Karpas-422 (cell line): ENCODE data around the gene ADGRD1. TPM values are rescaled to one million over a fixed set of nuclear protein-coding genes. Genes with fewer than 3 reads are reported as not detected.

Experiments
- DNase-seq: peaks from one replicate; pipeline ENCODE4 v3.0.0-alpha.2; 2015
- H2AFZ ChIP-seq: fragments of 200-600 bp; sonication (generic); 2 replicates; pipeline ENCODE4 v1.6.1; 2014; ENCODE audit warnings: antibody characterized with exemption, low read length, mixed read lengths
- H3K27ac ChIP-seq: fragments of 200-600 bp; sonication (generic); 2 replicates; pipeline ENCODE4 v1.5.1; 2014; ENCODE audit warnings: mild to moderate bottlenecking, low read length, moderate library complexity
- H3K27me3 ChIP-seq: fragments of 200-600 bp; sonication (generic); 2 replicates; pipeline ENCODE4 v1.6.1; 2014; ENCODE audit warnings: low read length, mixed read lengths
- H3K36me3 ChIP-seq: fragments of 200-600 bp; sonication (generic); 2 replicates; pipeline ENCODE4 v1.6.1; 2014; ENCODE audit warnings: low read length, mixed read lengths; ENCODE audit not compliant: insufficient read depth
- H3K4me1 ChIP-seq: fragments of 200-600 bp; sonication (generic); 2 replicates; pipeline ENCODE4 v1.6.1; 2014; ENCODE audit warnings: mild to moderate bottlenecking, low read length, mixed read lengths
- H3K4me2 ChIP-seq: fragments of 200-600 bp; sonication (generic); 2 replicates; pipeline ENCODE4 v1.6.1; 2014; ENCODE audit warnings: low read length, low read depth, mild to moderate bottlenecking; ENCODE audit not compliant: poor library complexity, severe bottlenecking
- H3K4me3 ChIP-seq: fragments of 200-600 bp; sonication (generic); 2 replicates; pipeline ENCODE4 v1.5.1; 2014; ENCODE audit warnings: mild to moderate bottlenecking, antibody characterized with exemption, low read length, mixed read lengths
- H3K79me2 ChIP-seq: fragments of 200-600 bp; sonication (generic); 2 replicates; pipeline ENCODE4 v1.6.1; 2014; ENCODE audit warnings: mild to moderate bottlenecking, low read length, mixed read lengths
- H3K9ac ChIP-seq: fragments of 200-600 bp; sonication (generic); 2 replicates; pipeline ENCODE4 v1.6.0; 2014; ENCODE audit warnings: low read length
- H3K9me2 ChIP-seq: fragments of 200-600 bp; sonication (generic), shearing (Covaris generic); replicated peaks from 2 replicates; pipeline ENCODE4 v1.6.0; 2014; ENCODE audit warnings: mild to moderate bottlenecking, low read length, moderate library complexity; ENCODE audit not compliant: insufficient read depth
- H3K9me3 ChIP-seq: fragments of 300-700, 200-600 bp; sonication (generic); 2 replicates; pipeline ENCODE4 v1.6.1; 2014; ENCODE audit warnings: low read length, mixed read lengths
- H4K20me1 ChIP-seq: fragments of 200-600 bp; sonication (generic); 2 replicates; pipeline ENCODE4 v1.6.1; 2014; ENCODE audit warnings: mild to moderate bottlenecking, antibody characterized with exemption, low read length, low read depth; ENCODE audit not compliant: insufficient read depth
- total RNA-seq: library from RNA; depleted of rRNA; stranded (reverse); fragments of >200 nt; shearing (Covaris generic); gene quantifications from 2 replicates; pipeline ENCODE4 v1.2.3, GENCODE V29; 2014; ENCODE audit warnings: low replicate concordance

ADGRD1 gene
- total RNA-seq, 1 experiment from 2014 or later = not detected

DNA sequence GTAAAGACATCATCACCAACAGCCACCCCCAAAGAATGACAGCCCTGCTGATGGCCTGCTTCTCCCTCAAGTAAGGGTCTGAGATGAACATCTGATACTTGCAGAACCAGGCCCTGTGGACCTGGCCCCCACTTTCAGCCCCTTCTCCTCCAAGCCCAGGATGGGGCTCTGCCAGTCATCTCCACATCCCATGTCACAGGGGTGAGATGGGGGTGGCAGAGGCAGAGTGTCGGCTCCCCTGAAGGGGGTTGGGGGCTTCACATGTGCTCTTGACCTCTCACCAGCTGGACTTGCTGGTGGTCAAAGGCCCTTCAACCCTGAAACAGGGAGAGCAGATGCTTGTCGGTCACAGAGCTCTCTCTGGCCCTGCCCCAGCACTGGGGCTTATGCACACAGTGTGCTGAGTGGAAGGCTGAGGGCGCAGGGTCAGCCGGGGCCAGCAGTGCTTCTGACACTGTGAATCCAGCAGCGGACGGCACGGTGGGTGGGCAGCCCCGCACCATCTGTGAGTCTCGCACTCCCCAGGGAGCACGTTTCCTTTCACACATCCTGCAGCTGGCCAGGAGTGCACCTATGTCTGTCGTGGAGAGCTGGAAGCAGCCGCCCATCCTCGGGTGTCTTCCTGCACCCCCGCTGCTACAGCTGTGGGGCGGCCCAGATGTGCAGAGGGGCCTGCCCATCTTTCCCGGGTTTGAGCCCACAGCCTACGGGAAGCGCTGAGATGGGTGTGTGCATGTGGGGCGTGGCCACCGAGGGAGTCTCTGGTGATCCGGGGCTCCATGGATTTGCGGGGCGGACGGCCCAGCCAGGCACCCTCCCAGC is 94.3 kb downstream of the ADGRD1 start:
- Histone ChIP-seq H4K20me1 (no peaks in the 10 kb centered on the region), H3K4me1 (no peaks in the 10 kb centered on the region), H3K27me3 (no peaks in the 10 kb centered on the region), H2AFZ (no peak overlapping the region), H3K9ac (no peak overlapping the region), H3K27ac (no peak overlapping the region), H3K79me2 (no peaks in the 10 kb centered on the region), H3K4me2 (no peak overlapping the region), H3K36me3 (no peaks in the 10 kb centered on the region), H3K4me3 (no peak overlapping the region), H3K9me2 (no peaks in the 10 kb centered on the region), H3K9me3 (no peaks in the 10 kb centered on the region)
- no peak for DNase-seq

DNA sequence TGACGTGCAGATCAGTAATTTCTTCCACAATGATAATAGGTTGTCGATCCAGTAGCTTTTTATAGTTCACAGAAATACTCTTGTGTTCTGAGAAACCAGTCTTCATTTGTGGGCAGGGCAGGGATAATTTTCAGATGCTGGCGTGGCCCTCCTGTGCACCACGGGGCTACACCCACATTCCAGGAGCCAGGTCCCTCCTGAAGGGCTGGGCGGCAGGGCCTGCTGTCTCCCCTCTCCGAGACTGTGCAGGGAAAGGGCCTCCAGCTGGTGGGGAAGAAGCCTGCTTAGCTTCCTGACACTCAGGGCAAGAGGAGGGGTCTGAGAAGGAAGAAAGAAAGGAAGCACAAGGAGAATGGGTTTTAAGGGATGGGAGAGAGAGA is 94.9 kb downstream of the ADGRD1 start:
- no peaks in the 10 kb centered on the region for H3K4me1 ChIP-seq

DNA sequence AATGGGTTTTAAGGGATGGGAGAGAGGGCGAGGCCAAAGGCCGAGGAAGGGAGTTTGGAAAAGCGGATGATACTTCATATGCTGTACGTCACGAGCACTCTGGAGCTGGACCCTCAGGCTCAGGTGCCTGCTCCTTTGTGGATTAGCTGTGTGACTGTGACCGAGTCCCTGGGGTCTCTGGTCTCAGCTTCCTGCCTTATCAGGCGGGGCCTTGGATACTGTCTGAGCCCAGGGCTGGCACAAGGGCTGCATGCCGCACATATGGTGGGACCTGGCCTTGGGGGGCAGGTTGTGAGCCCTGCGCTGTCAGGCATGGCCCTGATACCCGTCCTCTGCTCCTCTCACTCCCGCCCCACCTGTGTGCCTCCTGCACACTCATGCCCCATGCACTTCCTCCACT is 95.3 kb downstream of the ADGRD1 start:
- DNase-seq = no peak
- H3K27ac ChIP-seq = no peak overlapping the region
- H4K20me1 ChIP-seq = no peaks in the 10 kb centered on the region
- H3K4me3 ChIP-seq = no peak overlapping the region
- H3K36me3 ChIP-seq = no peaks in the 10 kb centered on the region
- no peaks in the 10 kb centered on the region for H3K27me3 ChIP-seq
- no peaks in the 10 kb centered on the region for H3K9me3 ChIP-seq
- H3K4me2 ChIP-seq = no peak overlapping the region
- H3K9ac ChIP-seq = no peak overlapping the region
- no peak overlapping the region for H2AFZ ChIP-seq
- no peaks in the 10 kb centered on the region for H3K79me2 ChIP-seq
- H3K4me1 ChIP-seq = no peaks in the 10 kb centered on the region
- H3K9me2 ChIP-seq = no peaks in the 10 kb centered on the region

More for the DNA sequence above, 94.9 kb downstream of the ADGRD1 start:
- no peaks in the 10 kb centered on the region for H3K79me2 ChIP-seq
- no peak for DNase-seq
- H4K20me1 ChIP-seq = no peaks in the 10 kb centered on the region
- no peaks in the 10 kb centered on the region for H3K36me3 ChIP-seq
- no peaks in the 10 kb centered on the region for H3K9me2 ChIP-seq
- no peaks in the 10 kb centered on the region for H3K27me3 ChIP-seq
- H3K27ac ChIP-seq = no peak overlapping the region
- H3K4me2 ChIP-seq = no peak overlapping the region
- no peak overlapping the region for H2AFZ ChIP-seq
- H3K9me3 ChIP-seq = no peaks in the 10 kb centered on the region
- H3K9ac ChIP-seq = no peak overlapping the region
- H3K4me3 ChIP-seq = no peak overlapping the region

DNA sequence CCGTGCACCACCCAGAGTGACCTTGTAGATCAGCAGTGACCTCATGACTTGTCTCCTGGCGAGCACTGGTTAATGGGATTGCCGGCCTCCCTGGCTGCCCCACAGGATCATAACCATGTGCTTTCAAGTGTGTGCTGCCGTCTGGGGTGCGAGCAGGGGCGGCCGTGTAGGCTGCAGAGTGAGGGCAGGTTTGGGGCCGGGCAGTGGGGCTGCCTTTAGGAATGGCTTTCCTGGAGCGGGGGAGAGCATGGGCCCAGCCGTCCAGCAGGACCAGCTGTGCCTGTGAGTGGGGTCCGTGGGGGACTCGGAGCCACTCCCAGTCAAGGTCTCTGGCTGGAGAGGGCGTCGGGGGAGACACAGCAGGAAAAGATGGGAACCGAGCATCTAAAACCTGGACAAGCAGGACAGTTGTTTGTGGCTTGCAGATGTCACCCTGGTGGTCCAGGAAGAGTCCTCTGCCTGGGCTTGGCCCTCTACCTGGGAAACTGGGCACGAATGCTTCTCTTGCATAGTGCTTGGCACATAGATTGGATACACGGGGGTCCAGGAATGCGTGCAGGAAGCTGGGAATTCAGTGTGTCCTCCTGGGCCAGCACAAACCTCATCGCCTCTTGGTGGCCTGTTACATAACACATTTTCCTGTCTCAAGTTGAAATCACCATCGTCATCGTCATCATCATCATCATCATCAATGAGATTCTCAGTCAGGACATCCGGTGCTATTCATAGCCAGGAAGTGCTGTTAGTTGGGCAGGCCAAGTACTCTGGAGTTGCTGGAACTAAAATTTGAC is 96.0 kb downstream of the ADGRD1 start:
- H3K4me2 ChIP-seq = no peak overlapping the region
- no peak overlapping the region for H3K4me3 ChIP-seq

DNA sequence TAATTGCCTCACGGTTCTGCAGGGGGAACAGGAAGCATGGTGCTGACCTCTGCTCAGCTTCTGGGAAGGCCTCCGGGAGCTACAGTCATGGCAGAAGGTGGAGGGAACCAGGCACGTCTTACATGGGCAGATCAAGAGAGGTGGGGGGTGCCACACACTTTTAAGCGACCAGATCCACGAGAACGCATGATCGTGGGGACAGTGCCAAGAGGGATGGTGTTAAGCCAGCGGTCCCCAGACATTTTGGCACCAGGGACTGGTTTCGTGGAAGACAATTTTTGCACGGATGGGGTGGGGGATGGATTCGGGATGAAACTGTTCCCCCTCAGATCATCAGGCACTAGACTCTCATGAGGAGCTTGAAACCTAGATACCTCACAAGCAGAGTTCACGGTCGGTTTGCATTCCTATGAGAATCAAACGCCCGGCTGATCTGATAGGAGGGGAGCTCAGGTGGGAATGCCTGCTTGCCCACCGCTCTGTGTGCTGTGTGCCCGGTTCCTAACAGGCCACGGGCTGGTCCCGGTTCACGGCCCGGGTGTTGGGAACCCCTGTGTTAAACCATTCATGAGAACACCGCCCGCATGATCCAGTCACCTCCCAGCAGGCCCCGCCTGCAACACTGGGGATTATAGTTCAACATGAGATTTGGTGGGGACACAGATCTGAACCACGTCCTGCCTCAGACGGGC is 96.9 kb downstream of the ADGRD1 start:
- no peak for DNase-seq
- Histone ChIP-seq H3K27ac (no peak overlapping the region), H2AFZ (no peak overlapping the region), H3K4me3 (no peak overlapping the region), H3K9me3 (no peaks in the 10 kb centered on the region), H3K9me2 (no peaks in the 10 kb centered on the region), H3K4me2 (no peak overlapping the region), H4K20me1 (no peaks in the 10 kb centered on the region), H3K27me3 (no peaks in the 10 kb centered on the region), H3K79me2 (no peaks in the 10 kb centered on the region), H3K36me3 (no peaks in the 10 kb centered on the region), H3K4me1 (no peaks in the 10 kb centered on the region), H3K9ac (no peak overlapping the region)

More for the DNA sequence above, 96.0 kb downstream of the ADGRD1 start:
- Histone ChIP-seq H3K4me1 (no peaks in the 10 kb centered on the region), H4K20me1 (no peaks in the 10 kb centered on the region), H3K27me3 (no peaks in the 10 kb centered on the region), H3K27ac (no peak overlapping the region), H3K9ac (no peak overlapping the region), H3K9me3 (no peaks in the 10 kb centered on the region), H2AFZ (no peak overlapping the region), H3K36me3 (no peaks in the 10 kb centered on the region), H3K9me2 (no peaks in the 10 kb centered on the region), H3K79me2 (no peaks in the 10 kb centered on the region)
- DNase-seq = no peak

DNA sequence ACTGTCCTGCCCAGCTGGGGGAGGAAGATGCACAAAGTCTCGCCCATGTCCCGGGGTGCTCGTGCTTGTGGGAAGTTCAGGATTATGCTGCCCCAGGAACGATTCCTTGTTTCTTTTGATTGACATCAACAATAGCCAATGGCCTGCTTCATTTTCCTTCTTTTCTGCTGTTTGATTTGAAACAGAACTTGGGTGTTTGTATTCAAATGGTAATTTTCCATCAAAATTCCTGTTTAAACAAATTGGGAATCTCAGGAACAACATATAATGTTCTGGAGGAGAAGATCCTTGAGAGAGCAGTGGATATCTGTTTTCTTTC is 97.4 kb downstream of the ADGRD1 start:
- Histone ChIP-seq H4K20me1 (no peaks in the 10 kb centered on the region), H3K27me3 (no peaks in the 10 kb centered on the region), H3K79me2 (no peaks in the 10 kb centered on the region), H2AFZ (no peak overlapping the region), H3K4me2 (no peak overlapping the region), H3K27ac (no peak overlapping the region), H3K9ac (no peak overlapping the region), H3K36me3 (no peaks in the 10 kb centered on the region), H3K9me3 (no peaks in the 10 kb centered on the region), H3K4me1 (no peaks in the 10 kb centered on the region), H3K9me2 (no peaks in the 10 kb centered on the region), H3K4me3 (no peak overlapping the region)
- DNase-seq = no peak

DNA sequence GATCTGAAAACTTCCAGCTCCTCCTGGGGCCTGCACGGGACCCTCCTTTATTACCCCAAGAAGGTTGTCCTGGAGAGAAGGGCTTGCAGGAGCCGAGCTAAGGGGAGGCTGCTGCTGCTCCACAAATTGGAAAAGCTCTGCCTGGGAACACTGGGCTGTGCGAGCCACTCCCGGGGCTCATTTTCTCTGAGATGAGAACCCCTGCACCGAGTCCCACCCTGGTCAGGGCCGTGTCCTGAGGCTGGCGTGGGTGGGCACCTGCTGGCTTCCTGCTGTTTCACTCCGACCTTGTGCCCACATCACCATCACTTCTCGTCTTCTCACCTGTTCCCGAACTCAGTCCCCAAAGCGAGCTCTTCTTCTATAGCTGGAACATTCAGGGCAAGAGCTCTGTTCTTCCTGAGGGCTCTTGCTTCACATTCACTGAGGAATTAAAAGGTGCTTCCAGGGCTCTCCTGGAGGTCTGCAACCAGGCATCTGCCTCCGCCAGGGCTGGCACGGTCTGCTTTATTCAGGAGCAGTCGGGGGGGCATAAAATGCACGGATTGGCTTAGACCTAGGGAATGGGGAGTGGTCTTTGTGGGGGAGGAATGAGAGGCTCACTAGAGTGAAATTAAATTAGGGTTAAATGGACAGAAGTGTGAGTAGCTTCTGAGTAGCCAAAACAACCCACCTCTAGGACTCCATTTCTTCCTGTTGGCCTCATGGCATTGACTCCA is 98.5 kb downstream of the ADGRD1 start:
- Histone ChIP-seq H3K27me3 (no peaks in the 10 kb centered on the region), H3K9me3 (no peaks in the 10 kb centered on the region), H3K27ac (no peak overlapping the region), H3K36me3 (no peaks in the 10 kb centered on the region), H4K20me1 (no peaks in the 10 kb centered on the region), H2AFZ (no peak overlapping the region), H3K9me2 (no peaks in the 10 kb centered on the region), H3K4me1 (no peaks in the 10 kb centered on the region), H3K4me2 (no peak overlapping the region), H3K4me3 (no peak overlapping the region), H3K79me2 (no peaks in the 10 kb centered on the region), H3K9ac (no peak overlapping the region)
- no peak for DNase-seq

DNA sequence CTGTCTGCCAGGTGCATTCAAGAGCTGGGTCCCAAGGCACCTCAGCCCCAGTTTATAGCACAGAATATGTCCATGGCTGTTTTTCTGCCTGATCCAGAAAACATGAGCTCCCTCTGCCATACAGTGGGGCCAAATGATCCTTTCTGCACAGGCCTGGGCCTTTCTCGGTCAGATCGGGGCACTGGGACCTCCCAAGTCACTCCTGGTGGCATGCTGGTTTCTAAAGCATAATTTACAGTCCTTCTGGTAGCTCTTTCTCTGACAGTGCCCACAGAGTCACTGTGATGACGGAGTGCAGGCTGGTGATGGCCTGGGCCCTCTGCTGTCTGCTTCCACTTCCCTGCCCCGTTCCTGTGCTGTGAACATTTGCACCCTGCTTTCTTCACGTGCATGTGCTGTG is 99.2 kb downstream of the ADGRD1 start:
- Histone ChIP-seq H3K79me2 (no peaks in the 10 kb centered on the region), H3K9me2 (no peaks in the 10 kb centered on the region), H3K36me3 (no peaks in the 10 kb centered on the region), H3K9ac (no peak overlapping the region), H3K4me2 (no peak overlapping the region), H3K4me3 (no peak overlapping the region), H3K27me3 (no peaks in the 10 kb centered on the region), H3K4me1 (no peaks in the 10 kb centered on the region), H4K20me1 (no peaks in the 10 kb centered on the region), H3K9me3 (no peaks in the 10 kb centered on the region), H3K27ac (no peak overlapping the region), H2AFZ (no peak overlapping the region)
- DNase-seq = no peak
